HepG2 (cell line): ENCODE measurements around the gene STK4. TPM values are rescaled to one million over a fixed set of nuclear protein-coding genes. Genes with fewer than 3 reads are reported as not detected.

ENCODE experiments used
- ATAC-seq: fragments of 200-7000 bp; cut with Tn5 transposase; 3 replicates; pipeline ENCODE4 v1.9.1; 2020; ENCODE audit warnings: mild to moderate bottlenecking, moderate library complexity
- BruUV-seq: library from RNA; stranded (reverse); fragments of 400-500 nt; replicated peaks from 2 replicates; lab custom pipeline; 2021; lab: Mats Ljungman, UMichigan
- CTCF ChIA-PET: fragments of 300-600 bp; formaldehyde crosslinking; extraction: SDS; loops from one replicate; lab custom pipeline; 2021; ENCODE audit warnings: low total read pairs, inconsistent platforms, low intra/inter-chr PET ratio; lab: Yijun Ruan, JAX
- POLR2A ChIA-PET: fragments of 350-600 bp; sonication (Branson Sonifier 250); formaldehyde crosslinking; loops from one replicate; lab custom pipeline; 2020; ENCODE audit warnings: antibody characterized with exemption, inconsistent platforms; lab: Yijun Ruan, JAX
- DNase-seq: peaks from one replicate; pipeline ENCODE4 v3.0.0-alpha.2; 2015; ENCODE audit warnings: low spot score
- FAIRE-seq: peaks from 3 replicates; lab custom pipeline; 2011; peaks lifted over from hg19 to GRCh38; lab: Jason Lieb, UNC
- H2AFZ ChIP-seq: one replicate; pipeline ENCODE4 v1.6.1; 2011; ENCODE audit warnings: low read length, inconsistent platforms
- H3K27ac ChIP-seq: fragments of 300-600 bp; 3 replicates; pipeline ENCODE4 v1.8.0; 2011; ENCODE audit warnings: mixed run types, mild to moderate bottlenecking, mixed read lengths, low read length, inconsistent platforms; ENCODE audit not compliant: insufficient read depth; ENCODE audit errors: extremely low read length
- H3K27me3 ChIP-seq, 2 experiments: fragments of 200-600 bp in 1 of 2; 2 replicates in 1 of 2; 3 replicates in 1 of 2; pipeline versions ENCODE4 v1.6.0 to v1.8.0; 2011; ENCODE audit warnings: low read length in 2 of 2, mild to moderate bottlenecking in 2 of 2, moderate library complexity in 2 of 2, inconsistent platforms in 1 of 2; ENCODE audit not compliant: insufficient read depth in 2 of 2, control insufficient read depth in 1 of 2
- H3K36me3 ChIP-seq, 2 experiments: fragments of 200-600 bp in 1 of 2; replicated peaks in 1 of 2; 2 replicates in 1 of 2; 3 replicates in 1 of 2; pipeline versions ENCODE4 v1.5.1 to v1.8.0; 2011; ENCODE audit warnings: low read length in 2 of 2, inconsistent platforms in 1 of 2; ENCODE audit not compliant: insufficient read depth in 2 of 2, control insufficient read depth in 1 of 2
- H3K4me1 ChIP-seq: 2 replicates; pipeline ENCODE4 v1.5.1; 2012; ENCODE audit warnings: low read length, inconsistent platforms; ENCODE audit not compliant: insufficient read depth
- H3K4me2 ChIP-seq: 2 replicates; pipeline ENCODE4 v1.6.0; 2011; ENCODE audit warnings: low read depth, low read length, inconsistent platforms
- H3K4me3 ChIP-seq, 3 experiments: fragments of 200-600 bp in 1 of 3; sonication (generic), shearing (Covaris generic) in 1 of 3; replicated peaks in 1 of 3; 2 replicates each; pipeline ENCODE4 v1.5.1; 2011 to 2016; ENCODE audit warnings: low read length in 3 of 3, inconsistent platforms in 2 of 3, low read depth in 2 of 3, mild to moderate bottlenecking in 2 of 3, control low read depth in 1 of 3, mixed read lengths in 1 of 3; ENCODE audit not compliant: insufficient read depth in 1 of 3
- H3K79me2 ChIP-seq: one replicate; pipeline ENCODE4 v1.6.1; 2011; ENCODE audit warnings: low read length, inconsistent platforms; ENCODE audit not compliant: insufficient read depth
- H3K9ac ChIP-seq: 2 replicates; pipeline ENCODE4 v1.6.0; 2011; ENCODE audit warnings: mild to moderate bottlenecking, low read depth, low read length, inconsistent platforms; ENCODE audit not compliant: insufficient read depth
- H3K9me3 ChIP-seq: 2 replicates; pipeline ENCODE4 v1.5.1; 2012; ENCODE audit warnings: mild to moderate bottlenecking, low read length
- H4K20me1 ChIP-seq: 2 replicates; pipeline ENCODE4 v1.6.0; 2011; ENCODE audit warnings: inconsistent platforms, mild to moderate bottlenecking, low read length, moderate library complexity; ENCODE audit not compliant: insufficient read depth
- DMTF1 ChIP-seq: sonication (generic); formaldehyde crosslinking; IDR thresholded peaks from 2 replicates; pipeline ENCODE4 v1.4.0; 2020; ENCODE audit warnings: mild to moderate bottlenecking, missing genetic modification reagents
- FOXP1 ChIP-seq, 2 experiments: fragments of 450-650 bp in 1 of 2; IDR thresholded peaks; 2 replicates each; pipeline ENCODE4 v1.6.1; 2017 to 2018; ENCODE audit warnings: antibody characterized with exemption in 1 of 2
- PBX2 ChIP-seq: IDR thresholded peaks from 2 replicates; pipeline ENCODE4 v1.6.1; 2016; ENCODE audit warnings: control low read depth
- ZNF331 ChIP-seq: sonication (generic); formaldehyde crosslinking; IDR thresholded peaks from 2 replicates; pipeline ENCODE4 v1.4.0; 2020; ENCODE audit warnings: missing genetic modification reagents
- ZSCAN21 ChIP-seq: sonication (generic); formaldehyde crosslinking; IDR thresholded peaks from 2 replicates; pipeline ENCODE4 v1.8.0; 2022; ENCODE audit warnings: mild to moderate bottlenecking, missing genetic modification reagents, moderate library complexity, borderline replicate concordance
- WGBS: methylation state at CpG from one replicate; pipeline ENCODE4 v1.1.6; 2017; ENCODE audit warnings: low lambda C conversion rate; 5-methylcytosine and 5-hydroxymethylcytosine counted together
- in situ Hi-C: cut with HindIII; loops from 2 replicates; pipeline ENCODE4 v1.10.0; 2017; ENCODE audit warnings: low pct_unique_long_range_greater_than_20kb; ENCODE audit not compliant: extremely low pct_ligation_motif_present
- intact Hi-C: fragments of 100-400 bp; cut with micrococcal nuclease; formaldehyde crosslinking; loops from one replicate; pipeline ENCODE4 v1.10.0; 2022; ENCODE audit not compliant: unreplicated experiment
- polyA plus RNA-seq, 8 experiments: library from polyadenylated mRNA; depleted of rRNA in 3 of 8; stranded (reverse) in 7 of 8; unstranded in 1 of 8; fragments of >200 nt; fragmentation: Illumina TruSeq in 4 of 8; extraction: Trizol in 4 of 8; gene quantifications; 2 replicates each; pipeline versions ENCODE4 v1.2.1 to v1.2.3, GENCODE V29; 2011 to 2016; ENCODE audit warnings: low read depth in 4 of 8, missing spikeins in 1 of 8, mixed read lengths in 1 of 8; ENCODE audit not compliant: insufficient read depth in 1 of 8
- total RNA-seq, 5 experiments: library from RNA; depleted of rRNA; stranded (reverse); fragments of >200 nt; fragmentation: Illumina TruSeq; extraction: Trizol; gene quantifications; 2 replicates each; pipeline ENCODE4 v1.2.3, GENCODE V29; 2016; ENCODE audit warnings: low read depth in 1 of 5

The STK4 gene
- total and polyA plus RNA-seq, 2 of the 13 experiments (the other 11 are each of a cell fraction or from before 2014, with no cell fraction given) = 25.6 to 38.3 TPM

- DNase-seq (no peak), FAIRE-seq (no peak), ATAC-seq (no peak)
- no peak overlapping the region for H2AFZ ChIP-seq
- no peaks in the 10 kb centered on the region; the same call in 1 of the 2 replicates for H4K20me1 ChIP-seq
- no peaks in the 10 kb centered on the region for H3K9me3 ChIP-seq
- H3K79me2 ChIP-seq = peaks cover 36% of the 10 kb centered on the region
- intact Hi-C loops (no loop called here), in situ Hi-C loops (no loop called here)
- no peak overlapping the region for H3K4me2 ChIP-seq
- no peak overlapping the region for H3K9ac ChIP-seq
- POLR2A ChIA-PET = interaction anchor here (1.1 to 4.1 kb wide), 3 partner anchors 14 to 37 kb away, joined by 3 to 51 read pairs (median 5); no protein-coding TSS in a partner anchor
- peaks cover 68% of the 10 kb centered on the region for H3K4me1 ChIP-seq
- CTCF ChIA-PET = no interaction called here
- H3K27me3 ChIP-seq = peaks cover 0 to 4% of the 10 kb centered on the region in 2 experiments; a peak in 1 of 5 replicates
- WGBS = 57% methylated on average over 4 of the region's 4 CpGs
- no TSS peak for BruUV-seq
- no peak for TF ChIP-seq FOXP1 (IDR thresholded peaks at IDR 0.05)
- no peak for TF ChIP-seq FOXP1 (CRISPR knock-in tag; IDR thresholded peaks at IDR 0.05)
- TF ChIP-seq DMTF1 (CRISPR knock-in tag) = no peak
- no peak for TF ChIP-seq ZSCAN21 (CRISPR knock-in tag)
- peak; percentile 98 for TF ChIP-seq ZNF331 (CRISPR knock-in tag)
- TF ChIP-seq PBX2 (CRISPR knock-in tag) = peak; percentile 37; the same call in 1 of the 2 replicates
- H3K4me3 ChIP-seq = no peak overlapping the region
- no peak overlapping the region for H3K27ac ChIP-seq
- peaks cover 0 to under 1% of the 10 kb centered on the region in 2 experiments; a peak in 1 of 5 replicates for H3K36me3 ChIP-seq
These were observed 2.7 kb upstream of the STK4 start for GRCh38 chr20:44963325-44964215.
